ENCODE measurements around the gene KDM6B. TPM values are rescaled to one million over a fixed set of nuclear protein-coding genes. Genes with fewer than 3 reads are reported as not detected.

KDM6B gene
- total and polyA plus RNA-seq, 9 of the 15 experiments (the other 6 are each of a cell fraction or from before 2014, with no cell fraction given), result 0.01 to 22.9 (median 2.2) TPM

GRCh38 chr17:7882068-7882467, 48.1 kb downstream of the KDM6B start:
- FAIRE-seq (peak; percentile 46), ATAC-seq (no peak), DNase-seq (ENCODE audit: extremely low read depth in 1 of 4, low spot score in 3 of 4) (no peak)
- intact Hi-C loops (cut with micrococcal nuclease) (no loop called here), in situ Hi-C loops (cut with MboI) (no loop called here)
- Histone ChIP-seq H3K36me3 (ENCODE audit: control insufficient read depth, insufficient read depth, low read length) (peaks cover 34% of the 10 kb centered on the region; the same call in 2 of the 3 replicates), H2AFZ (ENCODE audit: low read depth, low read length) (no peak overlapping the region), H4K20me1 (replicated peaks; ENCODE audit: control insufficient read depth, insufficient read depth, low read length) (no peaks in the 10 kb centered on the region), H3K4me2 (ENCODE audit: insufficient read depth, low read length) (peak overlapping the region; percentile 55), H3K4me3 (no peak overlapping the region), H3K27me3 (ENCODE audit: control insufficient read depth in 2 of 2, insufficient read depth in 2 of 2, low read length in 2 of 2) (no peaks in the 10 kb centered on the region), H3K4me1 (replicated peaks in 1 of 2; ENCODE audit: control insufficient read depth in 2 of 2, insufficient read depth in 2 of 2, low read length in 2 of 2) (peaks cover 20 to 31% of the 10 kb centered on the region in 2 experiments), H3K27ac (ENCODE audit: extremely low read depth, low read depth, low read length) (no peak overlapping the region; the same call in 2 of the 3 replicates), H3K79me2 (ENCODE audit: control insufficient read depth, insufficient read depth, low read length) (peaks cover 39% of the 10 kb centered on the region), H3K9me3 (replicated peaks; ENCODE audit: control insufficient read depth, insufficient read depth, low read depth, low read length) (no peaks in the 10 kb centered on the region), H3K9me1 (ENCODE audit: control insufficient read depth, insufficient read depth, low read length) (no peaks in the 10 kb centered on the region), H3K9ac (ENCODE audit: insufficient read depth in 1 of 2, low read depth in 2 of 2, low read length in 2 of 2) (peak overlapping the region in 1 of 2 experiments; percentile 43; a peak in 2 of 4 replicates)
- CTCF ChIA-PET (ENCODE audit: low intra/inter-chr PET ratio), result no interaction called here
- BruUV-seq (replicated peaks), result no TSS peak
- WGBS (ENCODE audit: insufficient coverage, low coverage, missing lambda C conversion rate), result 59% methylated on average over 4 of the region's 7 CpGs
- POLR2A ChIA-PET, result interaction anchor here (1.2 to 2.1 kb wide), 2 partner anchors 8 to 39 kb away, joined by 5 to 13 read pairs; no protein-coding TSS in a partner anchor
- TF ChIP-seq ZNF12 (CRISPR knock-in tag; IDR thresholded peaks at IDR 0.05), result no peak
- no peak for TF ChIP-seq MBD1 (CRISPR knock-in tag; IDR thresholded peaks at IDR 0.05)
- TF ChIP-seq ZNF408 (CRISPR knock-in tag; IDR thresholded peaks at IDR 0.05; ENCODE audit: low read depth), result no peak
- TF ChIP-seq ZFP1 (CRISPR knock-in tag; IDR thresholded peaks at IDR 0.05), result no peak
- no peak for TF ChIP-seq PHF20 (IDR thresholded peaks at IDR 0.05; ENCODE audit: partially characterized antibody)
- no peak for TF ChIP-seq HNRNPLL (IDR thresholded peaks at IDR 0.05; ENCODE audit: low read depth, low read length, poor library complexity, severe bottlenecking)
- no peak for TF ChIP-seq ID3 (CRISPR knock-in tag; IDR thresholded peaks at IDR 0.05)
- no peak for TF ChIP-seq ID3 (tag; IDR thresholded peaks at IDR 0.05)
- TF ChIP-seq KLF1 (tag; IDR thresholded peaks at IDR 0.05), result no peak
- no peak for TF ChIP-seq CLOCK (CRISPR knock-in tag; IDR thresholded peaks at IDR 0.05; ENCODE audit: borderline replicate concordance)
- no peak for TF ChIP-seq NFIX (CRISPR knock-in tag; IDR thresholded peaks at IDR 0.05; ENCODE audit: low read depth)
- TF ChIP-seq XRCC4 (IDR thresholded peaks at IDR 0.05; ENCODE audit: extremely low read depth, insufficient read depth, insufficient read length), result no peak
- no peak for TF ChIP-seq KDM4B (IDR thresholded peaks at IDR 0.05; ENCODE audit: borderline replicate concordance in 2 of 2, low read depth in 1 of 2)
- no peak for TF ChIP-seq ASH1L (IDR thresholded peaks at IDR 0.05; ENCODE audit: borderline replicate concordance, low read depth, partially characterized antibody)
- no peak for TF ChIP-seq ZNF277 (CRISPR knock-in tag; IDR thresholded peaks at IDR 0.05; ENCODE audit: borderline replicate concordance)
- TF ChIP-seq BHLHE40 (IDR thresholded peaks at IDR 0.05; ENCODE audit: low read length), result no peak
- no peak for TF ChIP-seq CHCHD3 (CRISPR knock-in tag; IDR thresholded peaks at IDR 0.05)
- TF ChIP-seq ZNF431 (CRISPR knock-in tag; IDR thresholded peaks at IDR 0.05), result no peak

Data from K562 (cell line).